ENCODE measurements around the gene MX2.
"Not testable (repeated sequence)": the region's sequence is repeated elsewhere in the genome, so short reads cannot be mapped to it uniquely, and the experiment has no call there.

The MX2 gene

GRCh38 chr21:41390043-41390639 is 28.3 kb downstream of the MX2 start:
- no peak for DNase-seq

- DNase-seq, result no peak
Measured at GRCh38 chr21:41393876-41394465, 32.1 kb downstream of the MX2 start.

GRCh38 chr21:41396558-41397075 is 34.8 kb downstream of the MX2 start:
- DNase-seq, result no peak

- no peak for DNase-seq
Measured at GRCh38 chr21:41397471-41397891, 35.7 kb downstream of the MX2 start.

- no peak for DNase-seq
Measured at GRCh38 chr21:41398251-41398650, 36.4 kb downstream of the MX2 start.

GRCh38 chr21:41398831-41399230 is 37.0 kb downstream of the MX2 start:
- no peak for DNase-seq

GRCh38 chr21:41399246-41399800 is 37.5 kb downstream of the MX2 start:
- no peak for DNase-seq

- no peak for DNase-seq
Measured at GRCh38 chr21:41402231-41402630, 40.4 kb downstream of the MX2 start.

- no peak for DNase-seq
Measured at GRCh38 chr21:41402796-41403195, 41.0 kb downstream of the MX2 start.

- DNase-seq, result no peak
Measured at GRCh38 chr21:41403331-41403730, 41.5 kb downstream of the MX2 start.

- DNase-seq, result no peak
Measured at GRCh38 chr21:41403966-41404365, 42.1 kb downstream of the MX2 start.

GRCh38 chr21:41405321-41405720 is 43.5 kb downstream of the MX2 start:
- DNase-seq, result no peak

GRCh38 chr21:41406340-41406739 is 44.5 kb downstream of the MX2 start:
- no peak for DNase-seq

GRCh38 chr21:41407541-41408460 is 46.0 kb downstream of the MX2 start:
- DNase-seq, result no peak

- DNase-seq, result no peak
Measured at GRCh38 chr21:41410361-41410760, 48.5 kb downstream of the MX2 start.

GRCh38 chr21:41410767-41411448 is 49.1 kb downstream of the MX2 start:
- no peak for DNase-seq

GRCh38 chr21:41411449-41412089 is 49.7 kb downstream of the MX2 start:
- DNase-seq, result no peak

- not testable (repeated sequence) for DNase-seq
Measured at GRCh38 chr21:41417505-41417904, 55.7 kb downstream of the MX2 start.

GRCh38 chr21:41418393-41418792 is 56.6 kb downstream of the MX2 start:
- no peak for DNase-seq

GRCh38 chr21:41418956-41419680 is 57.3 kb downstream of the MX2 start:
- DNase-seq, result no peak
